ENCODE data around the gene CAMK2D. TPM values are rescaled to one million over a fixed set of nuclear protein-coding genes. Genes with fewer than 3 reads are reported as not detected.
A peak's percentile ranks its signal among the peaks of the same experiment; 100 is the strongest.

Gene CAMK2D
- total RNA-seq, 1 donor from 2014 or later, result 147 TPM

DNA sequence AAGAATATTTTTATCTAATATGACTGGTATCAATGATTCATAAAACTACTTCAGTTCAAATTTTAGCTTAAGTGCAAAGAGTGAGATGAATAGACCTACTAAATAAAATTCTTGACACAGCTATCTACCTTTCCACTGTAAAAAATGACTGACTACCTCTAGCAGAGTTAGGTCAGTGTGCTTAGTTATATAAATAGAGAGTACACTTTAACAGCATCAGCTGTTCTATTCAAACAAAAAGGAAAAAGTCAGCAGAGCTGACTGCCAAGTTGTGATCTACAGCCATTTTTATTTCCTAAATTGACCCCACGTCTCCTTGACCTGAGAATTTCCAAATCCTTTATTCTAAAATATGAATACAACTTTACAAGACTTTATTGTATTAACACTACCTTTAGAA, 262.4 kb downstream of the CAMK2D start:
- Histone ChIP-seq H3K27me3 (ENCODE audit: control insufficient read depth in 3 of 3, insufficient read depth in 3 of 3, low read length in 3 of 3) (no peaks in the 10 kb centered on the region), H3K9me3 (ENCODE audit: control insufficient read depth in 3 of 3, low read length in 3 of 3) (no peaks in the 10 kb centered on the region), H3K36me3 (ENCODE audit: control insufficient read depth in 3 of 3, insufficient read depth in 3 of 3, low read length in 3 of 3) (peaks cover 6 to 12% (median 7%) of the 10 kb centered on the region in 3 donors), H3K9ac (ENCODE audit: low read depth in 1 of 3, low read length in 3 of 3) (no peak overlapping the region), H3K4me3 (ENCODE audit: low read length in 3 of 3) (no peak overlapping the region), H3K4me1 (ENCODE audit: control insufficient read depth in 3 of 3, insufficient read depth in 3 of 3, low read length in 3 of 3) (peaks cover 0 to 2% (median 0%) of the 10 kb centered on the region in 3 donors), H3K27ac (ENCODE audit: low read depth, low read length) (no peak overlapping the region)

DNA sequence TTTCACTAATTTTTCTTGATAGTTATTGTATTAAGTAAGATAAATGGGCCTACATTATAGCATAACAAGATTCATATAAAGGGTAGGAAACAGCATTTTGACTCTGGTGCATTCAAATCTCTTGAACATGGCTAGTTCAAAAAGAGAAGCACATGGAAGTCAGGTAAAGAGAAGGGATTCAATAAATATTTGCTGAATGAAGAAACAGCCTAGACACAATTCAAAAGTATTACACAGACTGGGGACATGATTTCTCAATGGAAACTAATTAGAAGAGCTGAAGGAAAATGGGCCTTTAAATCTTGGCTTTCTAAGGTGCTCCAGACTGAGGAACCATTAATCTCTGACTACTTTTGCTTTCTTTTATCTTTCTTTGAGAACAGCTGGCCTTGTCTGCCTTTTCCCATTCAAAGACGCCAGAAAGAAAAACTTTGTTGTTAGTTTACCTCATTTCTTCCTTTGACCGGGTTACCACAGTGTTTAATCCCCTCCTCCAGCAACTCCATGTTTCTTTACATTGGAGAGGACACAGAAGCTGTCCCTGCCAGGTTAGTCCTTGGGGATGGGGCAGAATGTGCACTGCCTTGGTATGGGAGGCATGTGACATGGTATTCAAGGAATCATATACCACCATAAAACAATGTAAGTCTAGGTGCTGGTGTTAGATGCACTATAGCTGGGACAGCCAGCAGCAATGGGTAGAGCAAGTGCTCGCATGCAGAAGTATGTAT, 264.2 kb downstream of the CAMK2D start:
- Histone ChIP-seq H3K27ac (ENCODE audit: low read depth, low read length) (no peak overlapping the region), H3K27me3 (ENCODE audit: control insufficient read depth in 3 of 3, insufficient read depth in 3 of 3, low read length in 3 of 3) (no peaks in the 10 kb centered on the region), H3K36me3 (ENCODE audit: control insufficient read depth in 3 of 3, insufficient read depth in 3 of 3, low read length in 3 of 3) (peaks cover 6 to 12% (median 7%) of the 10 kb centered on the region in 3 donors), H3K4me1 (ENCODE audit: control insufficient read depth in 3 of 3, insufficient read depth in 3 of 3, low read length in 3 of 3) (peaks cover 0 to 2% (median 0%) of the 10 kb centered on the region in 3 donors), H3K4me3 (ENCODE audit: low read length in 3 of 3) (no peak overlapping the region), H3K9me3 (ENCODE audit: control insufficient read depth in 3 of 3, low read length in 3 of 3) (no peaks in the 10 kb centered on the region), H3K9ac (ENCODE audit: low read depth in 1 of 3, low read length in 3 of 3) (no peak overlapping the region)

DNA sequence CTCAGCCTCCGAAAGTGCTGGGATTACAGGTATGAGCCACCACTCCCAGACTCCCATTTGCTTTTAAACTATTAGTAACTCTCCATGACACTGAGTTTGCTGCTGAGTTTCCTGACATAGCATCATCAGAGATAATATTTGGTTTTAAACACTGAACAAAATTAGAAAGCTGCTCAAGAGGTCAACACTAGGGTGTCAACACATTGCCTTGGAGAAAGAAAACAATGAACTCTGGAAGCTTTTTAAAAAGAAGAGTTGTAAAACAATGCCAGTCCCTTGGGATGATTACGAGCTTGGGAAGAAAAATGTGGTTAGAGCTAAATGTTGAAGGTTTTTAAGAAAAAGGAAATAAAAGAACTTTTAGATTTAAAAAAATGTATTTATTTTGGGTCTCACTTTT, 264.8 kb downstream of the CAMK2D start:
- Histone ChIP-seq H3K27ac (ENCODE audit: low read depth, low read length) (no peak overlapping the region), H3K4me3 (ENCODE audit: low read length in 3 of 3) (no peak overlapping the region), H3K4me1 (ENCODE audit: control insufficient read depth in 3 of 3, insufficient read depth in 3 of 3, low read length in 3 of 3) (peaks cover 0 to 2% (median 0%) of the 10 kb centered on the region in 3 donors), H3K9ac (ENCODE audit: low read depth in 1 of 3, low read length in 3 of 3) (no peak overlapping the region), H3K27me3 (ENCODE audit: control insufficient read depth in 3 of 3, insufficient read depth in 3 of 3, low read length in 3 of 3) (no peaks in the 10 kb centered on the region), H3K9me3 (ENCODE audit: control insufficient read depth in 3 of 3, low read length in 3 of 3) (no peaks in the 10 kb centered on the region), H3K36me3 (ENCODE audit: control insufficient read depth in 3 of 3, insufficient read depth in 3 of 3, low read length in 3 of 3) (peaks cover 6 to 12% (median 7%) of the 10 kb centered on the region in 3 donors)

DNA sequence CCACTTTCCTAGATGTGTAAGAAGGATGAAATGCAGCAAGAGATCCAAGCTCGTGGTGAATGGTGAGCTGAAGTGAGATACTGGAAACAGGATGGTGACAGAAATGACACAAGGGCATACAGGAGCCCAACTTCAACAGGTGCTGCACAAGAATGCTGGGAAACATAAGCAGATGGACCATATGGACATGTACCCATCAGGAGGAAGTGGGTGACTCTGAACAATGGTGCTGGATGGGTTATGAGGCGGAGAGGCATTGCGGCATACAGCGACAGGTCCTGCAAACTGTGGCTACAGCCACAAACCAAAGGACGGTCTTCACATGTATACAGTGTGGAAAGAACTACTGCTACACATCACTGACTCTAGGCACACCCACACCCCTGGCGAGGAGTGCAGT, 265.7 kb downstream of the CAMK2D start:
- H3K4me1 ChIP-seq (ENCODE audit: control insufficient read depth in 3 of 3, insufficient read depth in 3 of 3, low read length in 3 of 3), result peaks cover 0 to 2% (median 0%) of the 10 kb centered on the region in 3 donors
- H3K27ac ChIP-seq (ENCODE audit: low read depth, low read length), result no peak overlapping the region
- H3K9ac ChIP-seq (ENCODE audit: low read depth in 1 of 3, low read length in 3 of 3), result no peak overlapping the region
- no peaks in the 10 kb centered on the region for H3K27me3 ChIP-seq (ENCODE audit: control insufficient read depth in 3 of 3, insufficient read depth in 3 of 3, low read length in 3 of 3)
- H3K4me3 ChIP-seq (ENCODE audit: low read length in 3 of 3), result no peak overlapping the region
- H3K9me3 ChIP-seq (ENCODE audit: control insufficient read depth in 3 of 3, low read length in 3 of 3), result no peaks in the 10 kb centered on the region
- H3K36me3 ChIP-seq (ENCODE audit: control insufficient read depth in 3 of 3, insufficient read depth in 3 of 3, low read length in 3 of 3), result peaks cover 6 to 12% (median 7%) of the 10 kb centered on the region in 3 donors

DNA sequence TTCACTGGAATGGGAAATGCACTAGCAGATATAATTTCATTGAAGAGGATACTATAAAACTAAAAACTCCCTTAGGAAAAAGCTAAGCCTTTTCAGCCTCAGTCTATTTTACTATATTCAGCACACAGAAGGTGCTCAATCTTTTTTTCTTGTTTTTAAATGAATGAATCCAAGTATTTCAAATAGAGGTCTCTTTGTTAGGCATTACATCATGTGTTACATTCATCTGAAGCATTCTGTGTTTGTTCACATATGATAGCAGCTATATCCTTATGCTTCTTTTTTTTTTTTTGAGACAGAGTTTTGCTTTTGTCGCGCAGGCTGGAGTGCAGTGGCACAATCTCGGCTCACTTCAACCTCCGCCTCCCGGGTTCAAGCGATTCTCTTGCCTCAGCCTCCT, 278.4 kb downstream of the CAMK2D start:
- no peak overlapping the region for H3K4me3 ChIP-seq (ENCODE audit: low read length in 3 of 3)
- H3K9me3 ChIP-seq (ENCODE audit: control insufficient read depth in 3 of 3, low read length in 3 of 3), result no peaks in the 10 kb centered on the region
- no peak overlapping the region for H3K9ac ChIP-seq (ENCODE audit: low read depth in 1 of 3, low read length in 3 of 3)
- peak overlapping the region; percentile 73 for H3K27ac ChIP-seq (ENCODE audit: low read depth, low read length)
- no peaks in the 10 kb centered on the region for H3K27me3 ChIP-seq (ENCODE audit: control insufficient read depth in 3 of 3, insufficient read depth in 3 of 3, low read length in 3 of 3)
- H3K36me3 ChIP-seq (ENCODE audit: control insufficient read depth in 3 of 3, insufficient read depth in 3 of 3, low read length in 3 of 3), result peaks cover 0 to 4% (median 0%) of the 10 kb centered on the region in 3 donors
- peaks cover 2 to 5% (median 4%) of the 10 kb centered on the region in 3 donors for H3K4me1 ChIP-seq (ENCODE audit: control insufficient read depth in 3 of 3, insufficient read depth in 3 of 3, low read length in 3 of 3)

DNA sequence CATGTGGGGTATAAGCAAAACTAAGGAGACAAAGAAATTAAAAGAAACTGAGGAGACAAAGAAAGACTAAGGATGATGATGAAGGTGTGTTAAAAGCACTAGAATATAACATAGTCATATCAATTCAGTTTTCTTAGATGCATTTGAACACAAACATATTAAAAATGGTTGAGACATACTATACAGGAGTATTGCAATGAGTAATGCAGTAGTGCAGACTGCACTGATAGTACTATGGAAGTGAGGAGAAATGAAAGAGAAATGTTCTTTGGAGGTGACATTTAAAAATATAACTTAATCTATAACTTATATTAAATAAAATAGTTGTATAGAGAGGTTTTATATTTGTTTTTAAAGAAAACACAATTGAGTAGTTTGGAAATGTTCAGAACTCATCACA, 279.2 kb downstream of the CAMK2D start:
- no peak overlapping the region for H3K4me3 ChIP-seq (ENCODE audit: low read length in 3 of 3)
- peak overlapping the region in 1 of 3 donors; percentile 4 for H3K9ac ChIP-seq (ENCODE audit: low read depth in 1 of 3, low read length in 3 of 3)
- H3K36me3 ChIP-seq (ENCODE audit: control insufficient read depth in 3 of 3, insufficient read depth in 3 of 3, low read length in 3 of 3), result peaks cover 0 to 4% (median 0%) of the 10 kb centered on the region in 3 donors
- peak overlapping the region; percentile 88 for H3K27ac ChIP-seq (ENCODE audit: low read depth, low read length)
- no peaks in the 10 kb centered on the region for H3K27me3 ChIP-seq (ENCODE audit: control insufficient read depth in 3 of 3, insufficient read depth in 3 of 3, low read length in 3 of 3)
- peaks cover 2 to 5% (median 4%) of the 10 kb centered on the region in 3 donors for H3K4me1 ChIP-seq (ENCODE audit: control insufficient read depth in 3 of 3, insufficient read depth in 3 of 3, low read length in 3 of 3)
- H3K9me3 ChIP-seq (ENCODE audit: control insufficient read depth in 3 of 3, low read length in 3 of 3), result no peaks in the 10 kb centered on the region

DNA sequence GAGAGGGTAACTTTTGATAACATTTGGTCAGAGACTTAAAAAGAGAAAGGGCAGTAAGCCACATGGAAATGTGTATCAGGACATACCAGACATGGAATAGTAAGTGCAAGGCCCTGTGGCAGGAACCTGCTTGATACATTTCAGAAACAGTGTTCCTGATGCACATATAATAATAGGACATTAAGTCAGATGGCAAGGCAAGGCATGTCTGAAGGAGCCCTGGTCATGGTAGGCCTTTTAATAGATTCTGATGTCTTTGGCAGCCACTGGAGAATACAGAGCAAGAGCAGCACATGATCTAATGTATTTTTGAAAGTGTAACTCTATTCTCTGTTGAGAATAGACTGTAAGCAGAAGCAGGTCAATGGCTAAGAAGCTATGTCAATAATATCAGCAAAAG, 279.7 kb downstream of the CAMK2D start:
- Histone ChIP-seq H3K36me3 (ENCODE audit: control insufficient read depth in 3 of 3, insufficient read depth in 3 of 3, low read length in 3 of 3) (peaks cover 0 to 4% (median 0%) of the 10 kb centered on the region in 3 donors), H3K4me3 (ENCODE audit: low read length in 3 of 3) (no peak overlapping the region), H3K27ac (ENCODE audit: low read depth, low read length) (peak overlapping the region; percentile 88)

DNA sequence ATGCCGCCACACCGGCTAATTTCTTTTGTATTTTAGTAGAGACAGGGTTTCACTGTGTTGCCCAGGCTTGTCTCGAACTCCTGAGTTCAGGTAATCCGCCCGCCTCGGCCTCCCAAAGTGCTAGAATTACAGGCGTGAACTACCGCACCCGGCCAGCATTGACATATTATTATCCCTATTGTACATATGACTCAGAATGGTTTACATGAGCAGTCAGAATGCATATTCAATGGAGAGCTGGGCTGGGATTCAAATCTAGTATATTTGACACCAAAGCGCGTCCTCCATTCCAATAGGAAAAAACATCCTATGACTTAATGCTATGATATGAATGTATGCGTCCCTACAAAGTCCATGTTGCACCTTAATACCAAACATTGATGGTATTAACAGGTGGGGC, 281.4 kb downstream of the CAMK2D start:
- no peaks in the 10 kb centered on the region for H3K27me3 ChIP-seq (ENCODE audit: control insufficient read depth in 3 of 3, insufficient read depth in 3 of 3, low read length in 3 of 3)
- H3K36me3 ChIP-seq (ENCODE audit: control insufficient read depth in 3 of 3, insufficient read depth in 3 of 3, low read length in 3 of 3), result peaks cover 0 to 4% (median 0%) of the 10 kb centered on the region in 3 donors
- peaks cover 2 to 5% (median 4%) of the 10 kb centered on the region in 3 donors for H3K4me1 ChIP-seq (ENCODE audit: control insufficient read depth in 3 of 3, insufficient read depth in 3 of 3, low read length in 3 of 3)
- H3K27ac ChIP-seq (ENCODE audit: low read depth, low read length), result no peak overlapping the region
- no peak overlapping the region for H3K4me3 ChIP-seq (ENCODE audit: low read length in 3 of 3)
- no peaks in the 10 kb centered on the region for H3K9me3 ChIP-seq (ENCODE audit: control insufficient read depth in 3 of 3, low read length in 3 of 3)
- H3K9ac ChIP-seq (ENCODE audit: low read depth in 1 of 3, low read length in 3 of 3), result no peak overlapping the region

More for the DNA sequence above, 279.7 kb downstream of the CAMK2D start:
- H3K4me1 ChIP-seq (ENCODE audit: control insufficient read depth in 3 of 3, insufficient read depth in 3 of 3, low read length in 3 of 3), result peaks cover 2 to 5% (median 4%) of the 10 kb centered on the region in 3 donors
- peak overlapping the region in 2 of 3 donors; percentile 4 to 14 for H3K9ac ChIP-seq (ENCODE audit: low read depth in 1 of 3, low read length in 3 of 3)
- H3K9me3 ChIP-seq (ENCODE audit: control insufficient read depth in 3 of 3, low read length in 3 of 3), result no peaks in the 10 kb centered on the region
- no peaks in the 10 kb centered on the region for H3K27me3 ChIP-seq (ENCODE audit: control insufficient read depth in 3 of 3, insufficient read depth in 3 of 3, low read length in 3 of 3)

DNA sequence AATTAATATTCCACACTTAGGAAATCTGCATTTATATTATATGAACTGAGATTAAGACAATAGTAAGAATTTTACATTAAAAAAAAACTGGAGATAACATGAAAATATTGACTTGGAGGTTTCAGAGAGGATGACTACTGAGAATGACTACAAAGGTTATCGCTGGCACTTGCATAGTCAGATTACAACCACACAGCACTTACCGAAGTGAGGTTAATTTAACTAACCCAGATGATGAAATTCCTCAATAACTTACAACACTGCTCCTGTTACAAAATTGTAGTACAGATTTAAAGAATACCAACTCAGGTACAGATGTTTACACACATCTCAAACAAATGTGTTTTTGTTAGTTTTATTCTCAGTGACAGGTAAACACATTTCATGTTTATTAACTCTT, 283.5 kb downstream of the CAMK2D start:
- Histone ChIP-seq H3K4me3 (ENCODE audit: low read length in 3 of 3) (no peak overlapping the region), H3K9ac (ENCODE audit: low read depth in 1 of 3, low read length in 3 of 3) (no peak overlapping the region), H3K4me1 (ENCODE audit: control insufficient read depth in 3 of 3, insufficient read depth in 3 of 3, low read length in 3 of 3) (peaks cover 4 to 8% (median 5%) of the 10 kb centered on the region in 3 donors), H3K9me3 (ENCODE audit: control insufficient read depth in 3 of 3, low read length in 3 of 3) (no peaks in the 10 kb centered on the region), H3K36me3 (ENCODE audit: control insufficient read depth in 3 of 3, insufficient read depth in 3 of 3, low read length in 3 of 3) (no peaks in the 10 kb centered on the region), H3K27me3 (ENCODE audit: control insufficient read depth in 3 of 3, insufficient read depth in 3 of 3, low read length in 3 of 3) (no peaks in the 10 kb centered on the region), H3K27ac (ENCODE audit: low read depth, low read length) (no peak overlapping the region)

DNA sequence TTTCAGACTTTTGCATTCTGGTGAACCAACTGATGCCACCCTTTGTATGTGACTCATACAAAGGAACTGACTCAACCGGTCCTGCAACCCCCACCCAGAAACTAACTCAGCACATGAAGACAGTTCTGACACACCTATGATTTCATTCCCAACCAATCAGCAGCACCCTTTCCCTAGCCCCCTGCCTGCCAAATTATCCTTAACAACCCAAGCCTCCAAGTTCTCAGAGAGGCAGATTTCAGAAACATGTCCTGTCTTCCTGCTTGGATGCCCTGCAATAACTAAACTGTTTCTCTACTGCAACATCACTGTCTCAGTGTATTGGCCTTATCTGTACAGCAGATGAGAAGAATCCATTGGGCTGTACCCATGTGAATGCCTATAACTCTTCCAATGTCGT, 284.7 kb downstream of the CAMK2D start:
- peaks cover 2 to 8% (median 4%) of the 10 kb centered on the region in 3 donors for H3K4me1 ChIP-seq (ENCODE audit: control insufficient read depth in 3 of 3, insufficient read depth in 3 of 3, low read length in 3 of 3)
- no peaks in the 10 kb centered on the region for H3K27me3 ChIP-seq (ENCODE audit: control insufficient read depth in 3 of 3, insufficient read depth in 3 of 3, low read length in 3 of 3)
- H3K4me3 ChIP-seq (ENCODE audit: low read length in 3 of 3), result no peak overlapping the region
- no peaks in the 10 kb centered on the region for H3K36me3 ChIP-seq (ENCODE audit: control insufficient read depth in 3 of 3, insufficient read depth in 3 of 3, low read length in 3 of 3)
- H3K27ac ChIP-seq (ENCODE audit: low read depth, low read length), result no peak overlapping the region
- no peak overlapping the region for H3K9ac ChIP-seq (ENCODE audit: low read depth in 1 of 3, low read length in 3 of 3)
- H3K9me3 ChIP-seq (ENCODE audit: control insufficient read depth in 3 of 3, low read length in 3 of 3), result no peaks in the 10 kb centered on the region
